Activated gamma-delta T cell treated with Interleukin-2 at 50 U/mL for 16 hours (primary cell): Measurements from ENCODE around the gene P3H1.

Source experiments
- DNase-seq: peaks from one replicate; pipeline ENCODE4 v3.0.0-alpha.2; 2020

The P3H1 gene

GRCh38 chr1:42743317-42744147 lies 23.3 kb downstream of the P3H1 start:
- DNase-seq: no peak

GRCh38 chr1:42742617-42743316 lies 24.1 kb downstream of the P3H1 start:
- no peak for DNase-seq

GRCh38 chr1:42742141-42742540 lies 24.7 kb downstream of the P3H1 start:
- no peak for DNase-seq

DNA sequence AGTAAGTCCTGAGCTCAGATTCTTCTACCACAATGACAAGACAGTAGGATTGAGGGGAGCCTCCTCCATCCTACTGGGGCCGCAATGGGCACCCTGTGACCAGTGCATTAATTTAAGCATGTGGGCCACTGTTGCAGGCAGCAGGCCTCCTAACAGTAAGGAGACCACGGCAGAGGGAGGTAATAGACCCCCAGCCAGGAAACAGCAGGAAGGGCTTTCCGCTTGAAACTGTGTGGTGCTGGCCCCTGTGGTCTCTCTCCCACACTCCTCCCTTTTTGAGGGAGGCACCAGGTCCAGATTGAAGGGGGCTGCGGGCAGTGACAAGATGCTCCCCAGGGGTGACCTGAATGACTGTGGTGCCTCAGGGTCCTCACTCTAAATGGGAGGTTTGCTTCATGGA lies 25.1 kb downstream of the P3H1 start:
- DNase-seq: no peak

- no peak for DNase-seq
Measured at GRCh38 chr1:42740851-42741580, 25.8 kb downstream of the P3H1 start.

- DNase-seq: no peak
Measured at GRCh38 chr1:42739753-42740700, 26.8 kb downstream of the P3H1 start, which contains the start of gene CLDN19. Gene CLDN19 (minus strand): TSS chr1:42740236. CDS start chr1:42740063, 173 bp downstream.

DNA sequence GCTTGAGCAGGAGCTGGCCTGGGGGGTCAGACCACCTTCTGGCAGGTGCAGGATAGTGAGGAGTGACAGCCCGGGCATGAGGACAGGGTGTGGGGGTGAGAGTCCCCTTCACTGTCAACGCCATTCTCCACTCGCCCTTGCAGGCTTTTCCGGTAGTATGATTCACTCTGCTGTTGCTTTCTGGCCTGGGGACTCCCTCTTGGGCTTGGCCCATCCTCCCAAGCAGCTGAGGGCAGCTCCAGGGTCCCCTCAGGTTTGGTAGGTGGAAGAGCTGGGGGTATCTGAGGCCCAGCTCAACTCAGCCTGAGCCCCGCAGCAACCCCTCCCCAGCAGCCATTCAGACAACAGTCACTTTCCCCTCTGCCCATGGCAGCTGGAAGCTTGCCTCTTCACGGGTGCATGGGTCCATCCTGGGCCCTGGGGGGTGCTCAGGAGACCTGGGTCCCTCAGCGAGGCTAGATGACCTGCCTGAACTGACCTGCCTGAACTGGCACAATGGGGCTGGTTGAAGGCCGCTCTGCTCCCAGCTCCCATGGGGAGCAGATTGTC lies 28.1 kb downstream of the P3H1 start:
- DNase-seq: no peak

GRCh38 chr1:42737986-42738677 lies 28.7 kb downstream of the P3H1 start:
- DNase-seq: no peak

DNA sequence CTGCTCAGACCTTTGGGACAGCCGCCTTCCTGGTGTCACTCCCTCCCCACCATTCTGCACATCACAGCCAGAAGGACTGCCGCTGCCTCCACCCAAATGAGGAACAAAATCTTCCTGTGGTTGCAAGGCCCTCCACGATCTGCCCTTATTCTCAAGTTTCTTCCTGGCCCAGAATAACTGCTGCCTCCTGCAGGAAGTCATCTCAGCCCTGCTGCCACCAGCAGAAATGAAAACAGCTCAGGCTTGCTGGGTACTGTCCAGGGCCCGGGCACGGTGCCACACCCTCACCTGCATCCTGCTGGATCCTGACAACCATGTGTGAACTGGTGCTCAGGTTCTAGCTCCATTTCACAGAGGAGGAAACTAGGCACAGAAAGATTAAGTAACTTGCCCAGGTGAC lies 29.6 kb downstream of the P3H1 start:
- DNase-seq: no peak

DNA sequence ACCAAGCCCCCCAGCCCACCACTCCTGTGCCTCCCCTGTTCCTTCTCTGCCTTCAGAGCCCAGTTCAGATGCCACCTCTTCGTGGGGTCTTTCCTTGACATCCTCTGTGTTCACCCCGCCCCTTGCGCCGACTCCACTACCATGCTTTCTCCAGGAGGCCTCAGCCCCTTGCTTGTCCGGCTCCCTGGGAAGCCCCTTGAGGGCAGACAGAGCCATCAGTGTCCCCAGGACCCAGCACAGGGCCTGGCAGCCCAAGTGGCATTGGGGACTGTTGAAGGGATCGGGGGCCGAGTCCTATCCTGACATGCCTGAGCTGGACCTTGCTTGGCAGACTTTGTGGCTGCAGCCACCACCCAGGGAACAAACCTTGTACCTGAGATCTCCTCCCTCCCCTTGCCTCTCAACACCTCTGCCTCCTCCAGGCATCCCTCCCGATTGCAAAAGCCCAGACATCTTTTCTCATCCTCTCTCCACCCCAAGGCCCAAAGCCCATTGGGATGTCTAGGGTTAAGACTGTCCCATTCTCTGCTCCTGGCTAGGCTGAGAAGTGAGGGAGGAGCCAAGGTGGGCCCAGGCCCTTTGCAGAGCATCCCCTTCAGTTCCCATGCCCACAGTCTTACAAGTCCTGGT lies 30.1 kb downstream of the P3H1 start:
- no peak for DNase-seq

DNA sequence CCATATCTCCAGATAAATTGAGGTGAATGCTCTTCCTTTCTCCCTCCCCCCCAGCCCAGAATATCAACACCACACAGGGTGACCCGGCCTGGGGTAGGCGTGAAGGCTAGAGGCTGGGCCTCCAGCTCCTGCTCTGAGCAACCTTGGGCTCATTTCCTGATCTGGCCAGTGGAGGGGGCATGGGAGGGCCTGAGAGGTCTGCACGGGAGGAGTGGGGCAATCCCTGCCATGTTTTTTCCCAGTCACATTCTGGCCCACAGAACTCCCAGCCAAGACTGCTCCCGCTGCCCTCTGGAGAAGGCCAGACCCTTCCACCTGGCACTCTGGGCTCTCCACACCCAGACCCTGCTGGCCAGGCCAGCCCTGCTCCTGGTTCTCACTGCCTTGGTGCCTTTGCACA lies 30.7 kb downstream of the P3H1 start:
- no peak for DNase-seq

- DNase-seq: no peak
Measured at GRCh38 chr1:42735477-42736105, 31.2 kb downstream of the P3H1 start.

GRCh38 chr1:42735056-42735455 lies 31.8 kb downstream of the P3H1 start:
- no peak for DNase-seq

GRCh38 chr1:42734201-42735035 lies 32.4 kb downstream of the P3H1 start:
- DNase-seq: no peak

DNA sequence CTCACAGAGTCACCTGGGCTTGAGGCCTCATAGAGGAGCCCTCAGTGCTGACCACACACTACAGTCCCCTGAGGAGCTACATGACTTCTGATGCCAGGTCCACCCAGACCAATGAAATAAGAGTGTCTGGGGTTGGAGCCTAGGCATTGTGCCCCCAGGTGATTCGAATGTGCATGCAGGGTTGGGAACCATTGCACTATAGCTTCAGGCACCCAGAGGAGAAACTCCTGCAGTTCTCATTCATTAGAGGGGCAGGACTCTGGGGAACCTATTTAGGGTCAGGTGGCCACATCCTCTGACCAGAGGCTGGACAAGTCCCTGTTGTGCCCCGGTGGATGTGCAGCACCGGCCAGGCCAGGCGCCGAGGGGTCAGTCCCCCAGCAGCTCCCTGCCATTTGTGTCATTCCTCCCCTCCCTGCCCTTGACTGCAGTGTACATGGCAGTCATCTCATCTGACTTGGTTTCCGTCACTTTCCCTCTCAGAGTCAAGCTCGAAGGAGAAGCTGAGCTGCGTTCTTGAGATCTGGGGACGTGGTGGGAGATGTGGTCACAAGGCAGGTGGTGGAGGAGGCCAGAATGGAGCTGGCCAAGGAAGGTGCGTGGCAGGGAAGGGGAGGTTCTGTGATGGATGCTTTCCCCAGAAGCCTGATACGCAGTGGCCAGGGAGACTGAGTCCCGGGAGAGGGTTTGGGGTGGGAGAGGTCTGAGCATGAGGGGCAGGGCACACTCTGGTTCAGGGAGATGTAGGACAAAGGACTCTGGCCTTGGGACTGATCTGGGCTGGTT lies 33.2 kb downstream of the P3H1 start:
- no peak for DNase-seq

DNA sequence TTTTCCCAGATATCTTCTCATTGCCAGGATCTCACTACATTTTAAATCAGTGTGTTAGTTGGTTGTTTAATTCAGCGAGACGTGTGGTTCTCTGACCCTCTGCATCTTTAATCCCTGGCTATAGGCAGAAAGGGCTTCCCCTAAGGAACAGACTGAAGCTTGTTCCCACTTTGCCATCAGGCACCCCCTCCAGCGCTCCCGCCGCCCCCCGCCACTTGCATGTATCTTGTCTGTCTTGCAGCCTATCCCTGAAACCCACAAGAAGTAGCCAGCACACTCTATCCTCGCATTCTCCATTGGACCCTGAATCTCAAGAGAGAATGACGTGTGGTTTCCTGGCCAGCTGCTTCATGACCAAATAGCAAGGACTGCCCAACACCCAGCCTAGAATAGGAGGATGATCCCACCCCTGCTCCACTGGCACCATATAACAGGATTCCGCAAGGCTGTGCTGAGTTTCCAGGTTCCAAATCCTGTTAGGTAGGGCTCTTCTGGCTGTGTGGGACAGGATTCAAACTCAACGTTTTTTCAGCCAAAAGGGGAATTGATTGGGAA lies 34.6 kb downstream of the P3H1 start:
- no peak for DNase-seq

- no peak for DNase-seq
Measured at GRCh38 chr1:42731585-42731984, 35.2 kb downstream of the P3H1 start.

DNA sequence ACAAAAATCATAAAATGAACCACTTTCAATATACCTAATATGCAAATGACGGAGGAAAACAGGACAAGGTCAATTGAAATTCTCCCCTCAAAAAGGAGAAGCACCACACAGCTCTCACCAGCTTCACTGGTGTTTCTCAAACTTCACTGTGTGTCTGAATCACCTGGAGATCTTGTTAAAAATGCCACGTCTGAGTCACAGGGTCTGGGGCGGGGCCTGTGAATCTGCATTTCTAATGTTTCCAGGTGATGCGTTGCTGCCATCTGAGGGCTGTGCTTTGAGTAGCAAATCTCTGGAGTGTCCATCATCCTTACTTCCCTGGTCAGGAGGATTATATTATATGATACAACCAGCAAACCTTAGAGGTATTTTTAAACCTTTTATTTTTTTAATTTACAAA lies 35.8 kb downstream of the P3H1 start:
- no peak for DNase-seq
